IMR-90 (cell line): ENCODE measurements around the gene UAP1. TPM values are rescaled to one million over a fixed set of nuclear protein-coding genes. Genes with fewer than 3 reads are reported as not detected.

ENCODE experiments used
- microRNA-seq, 2 experiments: library from miRNA; stranded (forward) in 1 of 2; unstranded in 1 of 2; fragments of 10-50 nt in 1 of 2; fragments of <30 nt in 1 of 2; gene quantifications in 1 of 2; microRNA quantifications in 1 of 2; one replicate each; pipeline versions ENCODE3 to v1.1.0; 2013 to 2020; ENCODE audit not compliant: insufficient read depth in 1 of 2, insufficient read length in 1 of 2, unreplicated experiment in 1 of 2
- polyA plus RNA-seq, 3 experiments: library from polyadenylated mRNA; depleted of rRNA; stranded (reverse); fragments of >200 nt; gene quantifications; 2 replicates each; pipeline ENCODE4 v1.2.3, GENCODE V29; 2012; ENCODE audit warnings: low replicate concordance in 1 of 3
- small RNA-seq, 5 experiments: library from RNA; depleted of rRNA; stranded (forward); fragments of <200 nt; gene quantifications; one replicate each; pipeline ENCODE3, GENCODE V24; 2012
- total RNA-seq: library from RNA; depleted of rRNA; stranded (reverse); fragments of >200 nt; gene quantifications from 2 replicates; pipeline ENCODE4 v1.2.3, GENCODE V29; 2012; rRNA removed

Gene UAP1
- total and polyA plus RNA-seq, 2 of the 4 experiments (the other 2 are of a cell fraction): 93.4 to 196 TPM

Small RNA genes within 50 kb of the gene (microRNA-seq; reads per million reads assigned to microRNA genes)
- gene UQCRBP2 (ENCODE audit: insufficient read depth, insufficient read length): not detected

Small RNA genes within 50 kb of the gene (small RNA-seq; reads per million reads assigned to genes)
- gene UQCRBP2: 0 reads per million in 5 experiments

Other genes starting within 250 kb of the UAP1 start
- not detected in 2 replicates for gene SPATA46, start 184.9 kb upstream of the UAP1 start, total RNA-seq
- gene SPATA46, start 184.9 kb upstream of the UAP1 start, polyA plus RNA-seq (2012; rRNA removed): not detected in 2 replicates
- under 0.01 TPM in 1 of 2 replicates, not detected in the other for gene C1orf226, start 180.0 kb upstream of the UAP1 start, total RNA-seq
- gene C1orf226, start 180.0 kb upstream of the UAP1 start, polyA plus RNA-seq (2012; rRNA removed): 0.10 and 0.13 TPM in 2 replicates
- gene SH2D1B, start 149.6 kb upstream of the UAP1 start, total RNA-seq: 0.18 TPM in 1 of 2 replicates, not detected in the other
- 0.03 TPM in 2 replicates for gene SH2D1B, start 149.6 kb upstream of the UAP1 start, polyA plus RNA-seq (2012; rRNA removed)
- gene UHMK1, start 63.9 kb upstream of the UAP1 start, total RNA-seq: 57.9 and 124 TPM in 2 replicates
- gene UHMK1, start 63.9 kb upstream of the UAP1 start, polyA plus RNA-seq (2012; rRNA removed): 10.2 and 15.6 TPM in 2 replicates
- 194 and 245 TPM in 2 replicates for gene DDR2, start 70.7 kb downstream of the UAP1 start, total RNA-seq
- 64.3 and 66.1 TPM in 2 replicates for gene DDR2, start 70.7 kb downstream of the UAP1 start, polyA plus RNA-seq (2012; rRNA removed)
- 11.7 and 17.7 TPM in 2 replicates for gene HSD17B7, start 229.0 kb downstream of the UAP1 start, total RNA-seq
- gene HSD17B7, start 229.0 kb downstream of the UAP1 start, polyA plus RNA-seq (2012; rRNA removed): 10.6 and 11.1 TPM in 2 replicates